Right lobe of liver (tissue), 6 donors: ENCODE results near the gene BACH2. TPM values are rescaled to one million over a fixed set of nuclear protein-coding genes. Genes with fewer than 3 reads are reported as not detected.

Experiments used
- ATAC-seq, 4 donors: fragments of 200-7000 bp; cut with Tn5 transposase; one replicate each; pipeline ENCODE4 v1.9.1; 2020; ENCODE audit warnings: mild to moderate bottlenecking in 4 of 4, moderate library complexity in 4 of 4
- DNase-seq, 3 donors: peaks; one replicate each; pipeline ENCODE4 v3.0.0-alpha.2; 2020
- H3K27ac ChIP-seq, 3 donors: fragments of 200-600 bp; one replicate each; pipeline ENCODE4 v1.8.0; 2022
- H3K27me3 ChIP-seq, 2 donors: fragments of 200-600 bp; one replicate each; pipeline ENCODE4 v1.8.0; 2022
- H3K36me3 ChIP-seq, 4 donors: fragments of 200-600 bp; sonication (generic) in 1 of 4; one replicate each; pipeline versions ENCODE4 v1.5.1 to v1.8.0; 2017 to 2022; ENCODE audit warnings: control low read depth in 1 of 4
- H3K4me1 ChIP-seq, 4 donors: fragments of 200-600 bp; sonication (generic) in 1 of 4; one replicate each; pipeline versions ENCODE4 v1.5.1 to v1.8.0; 2017 to 2022; ENCODE audit warnings: control low read depth in 1 of 4
- H3K4me3 ChIP-seq, 3 donors: fragments of 200-600 bp; one replicate each; pipeline ENCODE4 v1.8.0; 2022
- H3K9me3 ChIP-seq, 4 donors: fragments of 200-600 bp; sonication (generic) in 1 of 4; one replicate each; pipeline versions ENCODE4 v1.5.1 to v1.8.0; 2017 to 2022; ENCODE audit warnings: control low read depth in 1 of 4
- POLR2A ChIP-seq: fragments of 450-650 bp; IDR thresholded peaks from one replicate; pipeline ENCODE4 v1.6.1; 2017; ENCODE audit warnings: antibody characterized with exemption, mild to moderate bottlenecking
- WGBS: methylation state at CpG from one replicate; pipeline ENCODE4 v1.1.6; 2018; ENCODE audit warnings: low coverage, low lambda C conversion rate; ENCODE audit not compliant: insufficient coverage; ENCODE audit errors: missing lambda C conversion rate; 5-methylcytosine and 5-hydroxymethylcytosine counted together
- intact Hi-C, 2 donors: fragments of 100-400 bp; cut with DNase I; formaldehyde crosslinking; loops; one replicate each; pipeline versions ENCODE4 v1.11.2 to v1.14.1; 2022
- total RNA-seq, 6 experiments: library from RNA; depleted of rRNA in 2 of 6; stranded (reverse); fragments of >200 nt in 2 of 6; fragmentation: NEBNext Ultra II Directional in 3 of 6; extraction: Animal tissue kit (Norgen Biotek cat#: 25700) in 3 of 6; gene quantifications; one replicate each; pipeline versions ENCODE4 v1.1.0 to v1.2.4, GENCODE V29; 2016 to 2023
- TF ChIP-seq, protein P1 (sequence below), 4 donors: fragments of 200-600 bp in 3 of 4; fragments of 450-650 bp in 1 of 4; IDR thresholded peaks; one replicate each; pipeline versions ENCODE4 v1.5.1 to v1.8.0; 2016 to 2022; ENCODE audit warnings: antibody characterized with exemption in 4 of 4, mild to moderate bottlenecking in 2 of 4
- donor health status: DM: no; HTN: yes; CAD: no.
- donor health status: DM: no; HTN: no; CAD: no.
- donor health status: DM: no; HTN: no; CAD: no.
- donor health status: DM: no; HTN: yes; CAD: no.
- donor health status: DM: no; HTN: yes; CAD: no.

Gene BACH2
- total RNA-seq, 6 experiments from 2014 or later: 2.6 to 12.6 (median 3.1) TPM

DNA sequence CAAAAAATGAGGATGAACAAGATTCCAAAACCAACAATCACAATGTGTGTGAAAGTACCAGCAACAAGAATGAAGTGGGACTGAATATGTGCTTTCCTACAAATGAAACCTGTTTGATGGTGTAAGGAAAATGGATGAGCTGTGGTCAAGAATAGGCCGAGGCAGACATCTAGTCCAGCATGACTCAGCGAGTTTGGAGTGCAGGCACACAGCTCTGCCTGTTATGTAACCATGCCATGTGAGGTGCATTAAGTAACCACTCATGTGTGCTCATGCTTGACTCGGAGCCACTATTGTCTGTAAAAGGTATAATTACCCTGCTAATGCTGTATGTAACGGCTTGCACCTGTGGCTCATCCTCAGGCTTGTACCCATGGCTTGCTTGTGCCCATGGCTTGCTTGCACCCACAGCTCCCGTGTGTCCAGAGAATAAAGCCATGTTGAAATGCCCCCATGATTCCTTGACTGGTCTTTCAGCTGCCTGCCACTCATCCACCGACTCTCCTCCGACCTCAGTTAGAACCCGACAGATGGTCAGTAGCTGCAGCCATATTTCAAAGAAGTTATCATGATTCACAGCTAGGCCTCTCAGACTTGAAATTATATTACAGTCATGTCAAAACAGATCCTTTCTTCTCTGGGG lies 98.7 kb downstream of the BACH2 start:
- H3K4me3 ChIP-seq: no peak overlapping the region
- intact Hi-C loops: no loop called here
- peak overlapping the region in 1 of 3 donors; percentile 85 for H3K27ac ChIP-seq
- DNase-seq (peak in 2 of 3 donors; percentile 54 to 60), ATAC-seq (peak; percentile 54 to 78 (median 68))
- 64% methylated on average over 4 of the region's 8 CpGs for WGBS
- TF ChIP-seq, protein P1, sequence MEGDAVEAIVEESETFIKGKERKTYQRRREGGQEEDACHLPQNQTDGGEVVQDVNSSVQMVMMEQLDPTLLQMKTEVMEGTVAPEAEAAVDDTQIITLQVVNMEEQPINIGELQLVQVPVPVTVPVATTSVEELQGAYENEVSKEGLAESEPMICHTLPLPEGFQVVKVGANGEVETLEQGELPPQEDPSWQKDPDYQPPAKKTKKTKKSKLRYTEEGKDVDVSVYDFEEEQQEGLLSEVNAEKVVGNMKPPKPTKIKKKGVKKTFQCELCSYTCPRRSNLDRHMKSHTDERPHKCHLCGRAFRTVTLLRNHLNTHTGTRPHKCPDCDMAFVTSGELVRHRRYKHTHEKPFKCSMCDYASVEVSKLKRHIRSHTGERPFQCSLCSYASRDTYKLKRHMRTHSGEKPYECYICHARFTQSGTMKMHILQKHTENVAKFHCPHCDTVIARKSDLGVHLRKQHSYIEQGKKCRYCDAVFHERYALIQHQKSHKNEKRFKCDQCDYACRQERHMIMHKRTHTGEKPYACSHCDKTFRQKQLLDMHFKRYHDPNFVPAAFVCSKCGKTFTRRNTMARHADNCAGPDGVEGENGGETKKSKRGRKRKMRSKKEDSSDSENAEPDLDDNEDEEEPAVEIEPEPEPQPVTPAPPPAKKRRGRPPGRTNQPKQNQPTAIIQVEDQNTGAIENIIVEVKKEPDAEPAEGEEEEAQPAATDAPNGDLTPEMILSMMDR (IDR thresholded peaks at IDR 0.05): no peak
- TF ChIP-seq POLR2A: no peak
- H3K36me3 ChIP-seq: no peaks in the 10 kb centered on the region
- no peaks in the 10 kb centered on the region for H3K27me3 ChIP-seq
- H3K9me3 ChIP-seq: no peaks in the 10 kb centered on the region
- H3K4me1 ChIP-seq: peaks cover 0 to 22% (median 0%) of the 10 kb centered on the region in 4 donors

DNA sequence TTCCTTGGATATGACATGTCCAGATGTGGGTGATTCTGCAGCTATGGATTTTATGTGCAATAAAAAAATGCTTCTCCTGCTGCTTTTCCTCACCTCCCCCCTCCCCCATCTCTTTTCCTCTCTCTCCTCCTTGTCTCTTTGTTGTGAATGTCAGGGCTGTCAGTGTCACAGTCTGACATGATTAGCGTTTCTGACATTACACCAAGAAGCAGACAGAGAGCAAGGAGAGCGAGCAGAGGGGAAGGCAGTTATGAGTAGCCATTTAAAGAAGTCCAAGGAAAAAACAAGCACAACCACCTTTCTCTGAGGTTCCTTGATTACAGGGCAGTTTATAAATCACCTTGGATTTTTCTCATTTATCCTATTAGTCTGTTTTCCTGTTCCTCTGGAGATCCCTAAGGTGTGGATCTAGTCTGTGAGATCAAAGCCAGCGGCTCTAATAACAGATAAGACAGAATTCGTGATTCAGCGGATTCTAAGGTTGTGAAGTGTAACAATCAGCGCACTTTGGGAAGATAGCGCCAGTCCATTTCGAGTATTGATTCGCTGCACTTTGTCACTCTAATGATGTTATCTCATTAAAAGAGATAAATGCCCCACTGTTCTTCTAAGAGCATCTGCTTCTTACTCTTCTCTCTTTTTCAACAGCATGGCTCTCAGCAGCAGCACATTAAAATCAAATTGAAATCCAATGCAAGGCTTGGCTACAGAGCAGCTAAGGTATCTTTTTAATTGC lies 101.4 kb downstream of the BACH2 start:
- TF ChIP-seq, protein P1 (IDR thresholded peaks at IDR 0.05): no peak
- no peak for TF ChIP-seq POLR2A
- Histone ChIP-seq H3K9me3 (no peaks in the 10 kb centered on the region), H3K4me1 (peaks cover 0 to 20% (median 0%) of the 10 kb centered on the region in 4 donors), H3K27ac (no peak overlapping the region), H3K27me3 (no peaks in the 10 kb centered on the region), H3K36me3 (no peaks in the 10 kb centered on the region), H3K4me3 (no peak overlapping the region)
- WGBS: 81% methylated on average over 8 of the region's 9 CpGs
- no peak for DNase-seq
- ATAC-seq: no peak
- intact Hi-C loops: no loop called here

DNA sequence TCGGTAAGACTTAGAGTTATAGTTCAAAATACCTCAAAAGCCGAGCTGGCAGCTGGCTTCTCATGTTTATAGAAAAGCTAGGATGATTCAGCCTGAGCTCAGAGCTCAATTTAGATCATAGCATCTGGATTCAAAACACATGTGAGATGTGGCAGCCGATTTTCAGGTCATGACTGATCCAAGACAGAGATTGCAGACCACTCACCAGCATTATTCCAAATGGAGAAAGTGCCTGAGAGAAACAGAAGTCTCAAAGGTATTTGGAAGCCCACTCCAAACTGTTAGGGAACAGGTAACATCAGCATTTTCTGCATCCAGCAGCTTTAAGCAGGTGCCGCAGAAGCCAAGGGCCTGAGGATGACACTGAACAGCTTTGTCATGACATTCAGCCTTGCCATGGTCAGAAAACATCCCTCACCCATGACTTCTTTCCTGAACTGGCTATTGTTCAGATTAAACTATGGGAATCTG lies 102.2 kb downstream of the BACH2 start:
- H3K9me3 ChIP-seq: no peaks in the 10 kb centered on the region
- no peaks in the 10 kb centered on the region for H3K36me3 ChIP-seq
- no peak for TF ChIP-seq POLR2A
- TF ChIP-seq, protein P1 (IDR thresholded peaks at IDR 0.05): no peak
- intact Hi-C loops: no loop called here
- no peaks in the 10 kb centered on the region for H3K27me3 ChIP-seq
- WGBS: 60% methylated on average over 4 of the region's 4 CpGs
- no peak for ATAC-seq
- no peak overlapping the region for H3K4me3 ChIP-seq
- peaks cover 0 to 13% (median 0%) of the 10 kb centered on the region in 4 donors for H3K4me1 ChIP-seq
- no peak for DNase-seq
- H3K27ac ChIP-seq: no peak overlapping the region

DNA sequence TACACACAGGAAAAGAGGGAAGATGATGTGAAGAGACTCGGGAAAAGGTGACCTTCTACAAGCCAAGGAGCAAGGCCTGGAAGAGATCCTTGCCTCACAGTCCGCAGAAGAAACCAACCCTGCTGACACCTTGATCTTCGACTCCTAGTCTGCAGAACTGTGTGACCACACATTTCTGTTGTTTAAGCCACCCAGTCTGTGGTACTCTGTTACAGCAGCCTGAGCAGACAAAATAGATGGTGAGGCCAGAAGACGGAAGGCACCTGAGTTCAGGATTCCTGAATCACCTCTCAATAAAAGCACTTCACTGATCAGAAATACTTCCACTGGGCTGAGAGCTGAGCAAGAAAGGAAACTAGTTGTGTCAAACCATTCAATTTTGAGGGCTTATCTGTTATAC lies 103.3 kb downstream of the BACH2 start:
- Histone ChIP-seq H3K9me3 (no peaks in the 10 kb centered on the region), H3K27me3 (no peaks in the 10 kb centered on the region), H3K4me1 (peaks cover 0 to 9% (median 0%) of the 10 kb centered on the region in 4 donors), H3K4me3 (no peak overlapping the region), H3K36me3 (no peaks in the 10 kb centered on the region), H3K27ac (no peak overlapping the region)
- 84% methylated on average over 2 of the region's 4 CpGs for WGBS
- TF ChIP-seq POLR2A: no peak
- TF ChIP-seq, protein P1 (IDR thresholded peaks at IDR 0.05): no peak
- no peak for ATAC-seq
- DNase-seq: no peak
- intact Hi-C loops: no loop called here
